ENCODE results near the gene CSF3.

Gene CSF3

GRCh38 chr17:40041196-40041595, 26.0 kb downstream of the CSF3 start:
- no peak overlapping the region for H3K4me3 ChIP-seq (ENCODE audit: low read length)
- no peak for DNase-seq (ENCODE audit: low read depth)
- no peak for TF ChIP-seq CTCF (conservative IDR thresholded peaks at IDR 0.05; ENCODE audit: low read depth, low read length)

GRCh38 chr17:40056379-40057015, 41.3 kb downstream of the CSF3 start:
- no peak for DNase-seq (ENCODE audit: low read depth)
- no peak overlapping the region for H3K4me3 ChIP-seq (ENCODE audit: low read length)
- no peak for TF ChIP-seq CTCF (conservative IDR thresholded peaks at IDR 0.05; ENCODE audit: low read depth, low read length)

GRCh38 chr17:40058186-40058784, 43.0 kb downstream of the CSF3 start:
- no peak overlapping the region for H3K4me3 ChIP-seq (ENCODE audit: low read length)
- no peak for TF ChIP-seq CTCF (conservative IDR thresholded peaks at IDR 0.05; ENCODE audit: low read depth, low read length)
- DNase-seq (ENCODE audit: low read depth): no peak

- no peak overlapping the region for H3K4me3 ChIP-seq (ENCODE audit: low read length)
- TF ChIP-seq CTCF (conservative IDR thresholded peaks at IDR 0.05; ENCODE audit: low read depth, low read length): no peak
- DNase-seq (ENCODE audit: low read depth): no peak
These were observed 43.6 kb downstream of the CSF3 start for GRCh38 chr17:40058865-40059264.

GRCh38 chr17:40059729-40060475, 44.7 kb downstream of the CSF3 start:
- no peak for DNase-seq (ENCODE audit: low read depth)
- no peak overlapping the region for H3K4me3 ChIP-seq (ENCODE audit: low read length)
- TF ChIP-seq CTCF (conservative IDR thresholded peaks at IDR 0.05; ENCODE audit: low read depth, low read length): no peak

GRCh38 chr17:40060887-40061608, 45.8 kb downstream of the CSF3 start:
- TF ChIP-seq CTCF (conservative IDR thresholded peaks at IDR 0.05; ENCODE audit: low read depth, low read length): no peak
- no peak overlapping the region for H3K4me3 ChIP-seq (ENCODE audit: low read length)
- no peak for DNase-seq (ENCODE audit: low read depth)
